SK-N-DZ (cell line): ENCODE data around the gene MAP3K21. TPM values are rescaled to one million over a fixed set of nuclear protein-coding genes. Genes with fewer than 3 reads are reported as not detected.

Source experiments
- DNase-seq: peaks from one replicate; pipeline ENCODE4 v3.0.0-alpha.2; 2015; ENCODE audit warnings: low spot score
- polyA plus RNA-seq, 2 experiments: library from polyadenylated mRNA; depleted of rRNA; stranded (reverse); fragments of >200 nt; gene quantifications; 2 replicates each; pipeline ENCODE4 v1.2.3, GENCODE V29; 2014

MAP3K21 gene
- 2.9 and 3.2 TPM in 2 replicates for polyA plus RNA-seq (2014; cell fraction: cytosol; rRNA removed)
- 3.7 and 5.5 TPM in 2 replicates for polyA plus RNA-seq (2014; cell fraction: nucleus; rRNA removed)

- no peak for DNase-seq
Measured at GRCh38 chr1:233327651-233328141, at the start of gene MAP3K21. MAP3K21 (plus strand) TSS chr1:233327724; CDS start chr1:233328029, 305 bp downstream.

- DNase-seq: no peak
Measured at GRCh38 chr1:233278631-233279030, 48.9 kb upstream of the MAP3K21 start.

DNA sequence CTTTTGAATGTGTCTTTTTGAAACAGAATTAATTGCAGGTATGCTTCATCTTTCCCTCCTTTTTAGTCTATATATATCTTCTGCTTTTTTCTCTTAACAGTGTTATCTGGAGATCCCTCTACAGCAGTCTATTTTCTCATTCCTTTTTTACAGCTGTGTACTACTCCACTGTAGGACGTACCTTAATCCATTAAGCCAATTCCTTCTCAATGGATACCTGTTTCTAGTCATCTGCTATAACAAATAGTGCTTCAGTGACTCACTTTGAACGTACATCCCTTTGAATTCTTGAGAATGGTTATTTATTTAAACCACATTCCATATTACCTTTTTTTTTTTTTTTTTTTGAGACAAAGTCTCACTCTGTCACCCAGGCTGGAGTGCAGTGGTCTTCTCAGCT is 47.6 kb upstream of the MAP3K21 start:
- no peak for DNase-seq

- DNase-seq: no peak
Measured at GRCh38 chr1:233281711-233282581, 45.6 kb upstream of the MAP3K21 start.

DNA sequence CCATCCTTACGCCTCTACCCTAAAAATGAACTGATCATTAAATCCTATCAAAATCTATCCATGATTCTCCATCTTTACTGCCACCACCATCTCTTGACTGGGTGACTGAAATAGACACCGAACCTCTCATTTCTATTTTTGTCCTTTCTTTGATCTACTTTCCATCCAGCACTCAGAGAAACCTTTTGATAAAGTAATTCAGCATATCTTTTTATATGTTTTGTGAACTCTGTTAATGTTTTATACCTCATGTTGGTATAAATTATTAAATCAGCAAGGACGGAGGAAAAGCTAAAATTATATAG is 45.0 kb upstream of the MAP3K21 start:
- no peak for DNase-seq

DNA sequence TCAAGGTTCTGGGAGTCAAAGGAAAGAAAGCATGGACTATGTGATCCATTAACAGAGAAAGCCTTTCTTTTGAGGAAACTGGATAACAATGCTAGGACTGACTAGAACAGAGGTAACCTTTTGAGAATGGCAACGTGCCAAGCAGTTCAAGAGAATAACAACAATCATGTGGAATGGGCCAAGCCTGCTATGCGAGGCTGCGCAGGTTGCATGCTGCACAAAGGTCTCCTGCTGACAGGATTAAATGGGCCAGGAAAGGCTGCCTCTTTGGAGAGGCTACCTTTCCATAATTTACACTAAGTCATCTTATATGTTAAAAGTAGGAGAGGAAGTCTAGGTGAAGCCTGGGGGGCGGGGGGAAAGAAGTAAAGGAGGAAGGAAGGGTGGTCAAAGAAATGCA is 37.8 kb upstream of the MAP3K21 start:
- DNase-seq: no peak

DNA sequence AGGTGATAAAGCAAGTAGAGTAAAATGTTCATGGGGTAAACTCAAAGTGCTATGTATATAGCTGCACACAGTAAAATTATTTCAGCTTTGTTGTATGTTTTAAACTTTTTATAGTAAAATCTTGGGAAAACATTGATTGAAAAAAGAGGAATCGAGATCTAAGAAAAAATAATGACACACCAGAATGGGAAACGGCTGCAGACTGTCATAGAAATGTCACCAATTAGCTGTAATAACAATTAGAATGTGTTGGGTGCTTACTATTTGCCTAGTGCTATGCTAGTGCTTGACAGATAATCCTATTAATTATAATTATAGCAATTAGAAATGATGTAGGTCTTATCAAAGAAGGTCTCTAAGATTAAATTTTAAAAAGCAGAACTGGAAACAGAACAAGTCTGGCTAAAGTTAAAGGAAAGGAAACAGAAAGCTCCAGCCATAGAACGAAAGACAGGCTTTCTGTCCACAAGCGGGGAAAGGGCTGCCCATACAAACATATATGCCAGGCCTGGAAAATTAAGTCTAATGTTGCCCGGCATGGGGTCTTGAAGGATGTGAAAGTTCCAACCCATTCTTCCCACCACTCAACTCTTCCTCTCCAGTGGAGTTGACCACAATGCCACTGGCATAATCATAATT is 37.0 kb upstream of the MAP3K21 start:
- no peak for DNase-seq

- no peak for DNase-seq
Measured at GRCh38 chr1:233293556-233294446, 33.7 kb upstream of the MAP3K21 start.

- DNase-seq: peak; percentile 16
Measured at GRCh38 chr1:233294913-233295236, 32.6 kb upstream of the MAP3K21 start.

DNA sequence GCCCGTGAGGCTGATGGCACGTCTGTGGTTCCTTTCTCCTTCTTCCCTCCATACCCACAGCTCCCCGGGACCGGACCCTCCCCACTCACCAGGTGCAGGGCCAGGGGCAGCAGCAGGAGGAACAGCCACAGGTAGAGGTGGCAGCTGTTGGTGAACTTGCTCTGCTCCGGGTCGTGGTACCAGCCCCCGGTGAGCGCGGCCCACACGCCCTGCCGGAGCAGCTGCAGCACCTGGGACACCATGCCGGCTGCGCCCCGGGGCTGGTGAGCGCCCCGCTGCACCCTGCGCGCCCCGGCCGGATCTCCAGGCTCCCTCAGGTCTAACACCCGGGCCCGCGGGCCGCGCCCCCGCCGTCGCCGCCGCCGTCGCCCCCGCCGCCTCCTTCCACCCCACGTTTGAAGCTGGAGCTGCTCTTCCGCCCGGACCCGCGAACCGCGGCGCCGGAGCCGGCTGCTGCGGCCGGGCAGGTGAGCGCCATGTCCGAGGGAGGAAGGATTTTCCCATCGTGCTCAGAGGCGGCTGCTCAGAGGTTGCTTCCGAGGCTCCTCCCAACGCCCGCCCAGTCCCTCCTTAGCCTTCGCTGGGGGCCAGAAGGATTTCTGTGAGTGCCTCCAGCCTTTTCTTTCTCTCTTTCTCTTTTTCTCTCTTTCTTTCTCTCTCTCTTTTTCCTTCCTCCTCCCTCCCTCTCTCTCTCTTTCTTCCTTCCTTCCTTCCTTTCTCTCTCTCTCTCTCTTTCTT is 32.1 kb upstream of the MAP3K21 start, which contains the start of gene PCNX2:
PCNX2 (minus strand) TSS at position 489 of the 738 bp plus-strand sequence; CDS start at position 242, 247 bp downstream.
- DNase-seq: peak; percentile 61

DNA sequence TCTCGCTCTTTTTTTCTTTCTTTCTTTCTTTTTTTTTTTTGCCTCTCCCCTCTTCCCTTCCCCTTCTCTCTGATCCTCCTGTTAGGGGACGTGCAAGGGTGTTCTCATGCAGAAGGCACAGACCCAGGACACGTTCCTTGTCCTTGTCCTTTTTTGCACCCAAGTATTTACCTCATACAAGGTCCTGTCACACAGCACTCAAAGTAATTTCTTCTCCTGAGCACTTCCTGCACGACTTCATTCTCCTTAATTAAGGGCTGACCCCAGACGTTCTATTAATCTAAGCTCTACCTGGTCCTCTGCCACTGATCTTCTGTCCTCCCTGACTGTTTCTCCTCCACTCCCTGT is 31.6 kb upstream of the MAP3K21 start:
- DNase-seq: no peak

GRCh38 chr1:233299450-233299849 is 28.1 kb upstream of the MAP3K21 start:
- DNase-seq: no peak

DNA sequence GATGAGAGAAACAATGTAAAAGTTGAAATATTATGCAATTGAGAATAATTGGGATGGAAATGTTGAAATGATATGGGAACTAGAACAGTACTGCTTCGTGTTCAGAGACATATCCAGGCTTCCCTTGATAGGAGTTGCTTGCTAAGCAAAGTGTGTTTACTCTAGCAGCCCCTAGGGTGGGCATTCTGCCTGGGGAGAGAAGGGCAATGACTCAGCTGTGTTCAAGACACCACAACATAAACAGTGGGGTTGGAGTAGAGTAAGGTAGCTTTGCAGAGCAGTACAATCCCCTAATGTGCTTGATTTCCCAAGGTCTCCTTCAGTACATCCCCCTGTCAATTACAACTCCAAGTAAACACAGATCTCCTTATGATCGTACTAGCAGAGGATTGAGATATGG is 27.2 kb upstream of the MAP3K21 start:
- no peak for DNase-seq

GRCh38 chr1:233304489-233305102 is 22.9 kb upstream of the MAP3K21 start:
- peak; percentile 29 for DNase-seq

- no peak for DNase-seq
Measured at GRCh38 chr1:233313434-233314155, 13.9 kb upstream of the MAP3K21 start.

GRCh38 chr1:233315718-233316301 is 11.7 kb upstream of the MAP3K21 start:
- no peak for DNase-seq

- DNase-seq: no peak
Measured at GRCh38 chr1:233316473-233316872, 11.1 kb upstream of the MAP3K21 start.

DNA sequence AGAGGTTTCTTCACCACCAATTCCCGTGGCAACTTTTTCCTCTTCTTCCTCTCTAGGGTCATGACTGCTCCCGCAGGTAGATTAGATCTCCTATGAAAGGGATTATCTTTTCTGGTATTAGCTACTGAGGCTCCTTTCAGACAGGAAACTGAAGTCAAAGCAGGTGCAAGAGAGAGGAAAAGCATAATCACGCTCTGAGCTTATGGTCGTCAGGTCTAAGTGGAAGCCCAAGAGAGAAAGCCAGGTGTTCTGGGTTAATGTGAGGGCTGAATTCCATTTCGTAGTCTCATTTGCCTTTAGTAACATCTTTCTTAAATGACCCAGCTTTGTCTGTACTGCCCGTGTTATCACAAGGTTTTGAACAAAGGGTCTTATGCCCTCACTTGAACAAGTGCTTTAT is 8.3 kb upstream of the MAP3K21 start:
- DNase-seq: no peak

GRCh38 chr1:233320023-233320422 is 7.5 kb upstream of the MAP3K21 start:
- no peak for DNase-seq

DNA sequence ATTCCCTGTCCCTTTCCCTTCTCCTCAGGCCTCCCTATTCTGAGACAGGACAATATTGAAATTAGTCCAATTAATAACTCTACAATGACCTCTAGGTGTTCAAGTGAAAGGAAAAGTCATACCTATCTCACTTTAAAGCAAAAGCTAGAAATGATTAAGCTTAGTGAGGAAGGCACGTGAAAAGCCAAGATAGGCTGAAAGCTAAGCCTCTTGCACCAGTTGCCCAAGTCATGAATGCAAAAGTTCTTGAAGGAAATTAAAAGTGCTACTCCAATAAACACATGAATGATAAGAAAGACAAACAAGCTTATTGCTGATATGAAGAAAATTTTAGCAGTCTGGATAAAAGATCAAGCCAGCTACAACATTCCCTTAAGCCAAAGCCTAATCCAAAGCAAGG is 3.8 kb upstream of the MAP3K21 start:
- DNase-seq: no peak
